NCI-H82 (cell line): ENCODE results near the gene OR52E2.

Source experiments
- DNase-seq: peaks from one replicate; lab custom pipeline; 2025; lab: John Stamatoyannopoulos, UW

Gene OR52E2

GRCh38 chr11:5011254-5011653 is 48.2 kb downstream of the OR52E2 start:
- no peak for DNase-seq
